ENCODE results near the gene TANGO2. TPM values are rescaled to one million over a fixed set of nuclear protein-coding genes. Genes with fewer than 3 reads are reported as not detected.
A peak's percentile ranks its signal among the peaks of the same experiment; 100 is the strongest.

TANGO2 gene
- total RNA-seq, 1 donor from 2014 or later: 19.9 TPM

GRCh38 chr22:20080445-20080775 lies 59.5 kb downstream of the TANGO2 start:
- TF ChIP-seq CTCF (IDR thresholded peaks at IDR 0.05; ENCODE audit: unreplicated experiment): no peak
- peak; percentile 48 for DNase-seq (ENCODE audit: low spot score, unreplicated experiment)
- Mint-ChIP-seq H3K27ac (peak overlapping the region; percentile 98), H3K4me3 (ENCODE audit: low read depth) (peak overlapping the region; percentile 92), H3K27me3 (no peaks in the 10 kb centered on the region), H3K36me3 (ENCODE audit: insufficient read depth) (peaks cover 3% of the 10 kb centered on the region), H3K9me3 (ENCODE audit: low read depth) (no peaks in the 10 kb centered on the region), H3K4me1 (ENCODE audit: low read depth) (peaks cover 45% of the 10 kb centered on the region)

- H3K27ac Mint-ChIP-seq: peak overlapping the region; percentile 98
- no peaks in the 10 kb centered on the region for H3K27me3 Mint-ChIP-seq
- no peak for TF ChIP-seq CTCF (IDR thresholded peaks at IDR 0.05; ENCODE audit: unreplicated experiment)
- H3K4me1 Mint-ChIP-seq (ENCODE audit: low read depth): peaks cover 47% of the 10 kb centered on the region
- no peaks in the 10 kb centered on the region for H3K9me3 Mint-ChIP-seq (ENCODE audit: low read depth)
- peak; percentile 22 for DNase-seq (ENCODE audit: low spot score, unreplicated experiment)
- H3K4me3 Mint-ChIP-seq (ENCODE audit: low read depth): peak overlapping the region; percentile 92
- H3K36me3 Mint-ChIP-seq (ENCODE audit: insufficient read depth): peaks cover 3% of the 10 kb centered on the region
Observed at GRCh38 chr22:20080776-20081654, 60.1 kb downstream of the TANGO2 start.

GRCh38 chr22:20083157-20083890 lies 62.4 kb downstream of the TANGO2 start:
- DNase-seq (ENCODE audit: low spot score, unreplicated experiment): no peak
- Mint-ChIP-seq H3K4me1 (ENCODE audit: low read depth) (peaks cover 44% of the 10 kb centered on the region), H3K27me3 (no peaks in the 10 kb centered on the region), H3K4me3 (ENCODE audit: low read depth) (peak overlapping the region; percentile 55), H3K9me3 (ENCODE audit: low read depth) (no peaks in the 10 kb centered on the region), H3K36me3 (ENCODE audit: insufficient read depth) (peaks cover 18% of the 10 kb centered on the region), H3K27ac (peak overlapping the region; percentile 95)
- TF ChIP-seq CTCF (IDR thresholded peaks at IDR 0.05; ENCODE audit: unreplicated experiment): no peak

- H3K4me1 Mint-ChIP-seq (ENCODE audit: low read depth): peaks cover 44% of the 10 kb centered on the region
- no peaks in the 10 kb centered on the region for H3K9me3 Mint-ChIP-seq (ENCODE audit: low read depth)
- TF ChIP-seq CTCF (IDR thresholded peaks at IDR 0.05; ENCODE audit: unreplicated experiment): no peak
- H3K27ac Mint-ChIP-seq: peak overlapping the region; percentile 95
- no peak for DNase-seq (ENCODE audit: low spot score, unreplicated experiment)
- no peaks in the 10 kb centered on the region for H3K27me3 Mint-ChIP-seq
- H3K36me3 Mint-ChIP-seq (ENCODE audit: insufficient read depth): peaks cover 19% of the 10 kb centered on the region
- H3K4me3 Mint-ChIP-seq (ENCODE audit: low read depth): no peak overlapping the region
Observed at GRCh38 chr22:20083891-20084546, 63.1 kb downstream of the TANGO2 start.
